GM19463 (cell line): Measurements from ENCODE around the gene AUH.

ENCODE experiments used
- ATAC-seq: cut with Tn5 transposase; IDR thresholded peaks from one replicate; pipeline ENCODE4 v1.9.1; 2021; ENCODE audit warnings: mild to moderate bottlenecking, moderate library complexity; ENCODE audit not compliant: unreplicated experiment

The AUH gene

GRCh38 chr9:91297306-91297705 is 64.4 kb downstream of the AUH start:
- ATAC-seq, result no peak

- no peak for ATAC-seq
Measured at GRCh38 chr9:91296354-91296753, 65.4 kb downstream of the AUH start.

GRCh38 chr9:91295357-91295756 is 66.4 kb downstream of the AUH start:
- no peak for ATAC-seq

- no peak for ATAC-seq
Measured at GRCh38 chr9:91291866-91292265, 69.9 kb downstream of the AUH start.

GRCh38 chr9:91289244-91289643 is 72.5 kb downstream of the AUH start:
- no peak for ATAC-seq

- ATAC-seq, result no peak
Measured at GRCh38 chr9:91285729-91286353, 75.9 kb downstream of the AUH start.

GRCh38 chr9:91282292-91282691 is 79.4 kb downstream of the AUH start:
- ATAC-seq, result no peak

- no peak for ATAC-seq
Measured at GRCh38 chr9:91279296-91280204, 82.2 kb downstream of the AUH start.

- no peak for ATAC-seq
Measured at GRCh38 chr9:91276513-91276912, 85.2 kb downstream of the AUH start.

GRCh38 chr9:91275655-91276054 is 86.1 kb downstream of the AUH start:
- ATAC-seq, result no peak

GRCh38 chr9:91274949-91275492 is 86.7 kb downstream of the AUH start:
- ATAC-seq, result no peak

GRCh38 chr9:91273853-91274552 is 87.7 kb downstream of the AUH start:
- no peak for ATAC-seq

GRCh38 chr9:91271156-91271555 is 90.6 kb downstream of the AUH start:
- no peak for ATAC-seq

GRCh38 chr9:91269907-91270491 is 91.7 kb downstream of the AUH start:
- no peak for ATAC-seq

GRCh38 chr9:91266448-91266847 is 95.3 kb downstream of the AUH start:
- ATAC-seq, result no peak

GRCh38 chr9:91265514-91265913 is 96.2 kb downstream of the AUH start:
- no peak for ATAC-seq

GRCh38 chr9:91261417-91261816 is 100.3 kb downstream of the AUH start:
- no peak for ATAC-seq

- ATAC-seq, result no peak
Measured at GRCh38 chr9:91259162-91259561, 102.6 kb downstream of the AUH start.

- no peak for ATAC-seq
Measured at GRCh38 chr9:91258451-91258850, 103.3 kb downstream of the AUH start.

GRCh38 chr9:91256235-91256634 is 105.5 kb downstream of the AUH start:
- no peak for ATAC-seq

GRCh38 chr9:91255327-91255726 is 106.4 kb downstream of the AUH start:
- ATAC-seq, result no peak
